ENCODE results near the gene MARCHF2.

MARCHF2 gene

GRCh38 chr19:8386990-8387389 lies 26.1 kb upstream of the MARCHF2 start:
- no peak overlapping the region for H3K4me3 ChIP-seq (ENCODE audit: low read depth, low read length)
- TF ChIP-seq, protein P1, sequence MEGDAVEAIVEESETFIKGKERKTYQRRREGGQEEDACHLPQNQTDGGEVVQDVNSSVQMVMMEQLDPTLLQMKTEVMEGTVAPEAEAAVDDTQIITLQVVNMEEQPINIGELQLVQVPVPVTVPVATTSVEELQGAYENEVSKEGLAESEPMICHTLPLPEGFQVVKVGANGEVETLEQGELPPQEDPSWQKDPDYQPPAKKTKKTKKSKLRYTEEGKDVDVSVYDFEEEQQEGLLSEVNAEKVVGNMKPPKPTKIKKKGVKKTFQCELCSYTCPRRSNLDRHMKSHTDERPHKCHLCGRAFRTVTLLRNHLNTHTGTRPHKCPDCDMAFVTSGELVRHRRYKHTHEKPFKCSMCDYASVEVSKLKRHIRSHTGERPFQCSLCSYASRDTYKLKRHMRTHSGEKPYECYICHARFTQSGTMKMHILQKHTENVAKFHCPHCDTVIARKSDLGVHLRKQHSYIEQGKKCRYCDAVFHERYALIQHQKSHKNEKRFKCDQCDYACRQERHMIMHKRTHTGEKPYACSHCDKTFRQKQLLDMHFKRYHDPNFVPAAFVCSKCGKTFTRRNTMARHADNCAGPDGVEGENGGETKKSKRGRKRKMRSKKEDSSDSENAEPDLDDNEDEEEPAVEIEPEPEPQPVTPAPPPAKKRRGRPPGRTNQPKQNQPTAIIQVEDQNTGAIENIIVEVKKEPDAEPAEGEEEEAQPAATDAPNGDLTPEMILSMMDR (IDR thresholded peaks at IDR 0.05; ENCODE audit: borderline replicate concordance, insufficient read depth, low read depth, low read length), result no peak

- TF ChIP-seq, protein P1 (IDR thresholded peaks at IDR 0.05; ENCODE audit: borderline replicate concordance, insufficient read depth, low read depth, low read length), result no peak
- H3K4me3 ChIP-seq (ENCODE audit: low read depth, low read length), result no peak overlapping the region
Observed at GRCh38 chr19:8387688-8388611, 25.2 kb upstream of the MARCHF2 start.

DNA sequence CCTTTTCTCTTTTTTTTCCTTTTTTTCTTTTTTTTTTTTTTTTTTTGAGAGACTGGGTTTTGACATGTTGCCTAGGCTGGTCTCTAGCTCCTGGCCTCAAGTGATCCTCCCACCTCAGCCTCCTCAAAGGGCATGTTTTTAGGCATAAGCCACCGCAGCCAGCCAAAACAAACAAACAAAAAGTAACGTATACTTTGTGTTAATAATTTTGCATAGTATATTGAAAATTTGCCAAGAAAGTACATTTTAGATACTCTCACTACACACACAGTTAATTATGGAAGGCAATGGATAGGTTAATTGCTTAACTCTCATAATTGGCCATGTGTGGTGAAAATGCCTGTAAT lies 24.5 kb upstream of the MARCHF2 start:
- TF ChIP-seq, protein P1 (IDR thresholded peaks at IDR 0.05; ENCODE audit: borderline replicate concordance, insufficient read depth, low read depth, low read length), result no peak
- no peak overlapping the region for H3K4me3 ChIP-seq (ENCODE audit: low read depth, low read length)

- TF ChIP-seq, protein P1 (IDR thresholded peaks at IDR 0.05; ENCODE audit: borderline replicate concordance, insufficient read depth, low read depth, low read length), result no peak
- H3K4me3 ChIP-seq (ENCODE audit: low read depth, low read length), result peak within 1 kb of the TSS; percentile 75
Observed at GRCh38 chr19:8389891-8390616, 23.1 kb upstream of the MARCHF2 start, which contains the start of gene RAB11B. TSS of gene RAB11B (plus strand) at chr19:8390360. CDS start at chr19:8390417, 57 bp downstream.

DNA sequence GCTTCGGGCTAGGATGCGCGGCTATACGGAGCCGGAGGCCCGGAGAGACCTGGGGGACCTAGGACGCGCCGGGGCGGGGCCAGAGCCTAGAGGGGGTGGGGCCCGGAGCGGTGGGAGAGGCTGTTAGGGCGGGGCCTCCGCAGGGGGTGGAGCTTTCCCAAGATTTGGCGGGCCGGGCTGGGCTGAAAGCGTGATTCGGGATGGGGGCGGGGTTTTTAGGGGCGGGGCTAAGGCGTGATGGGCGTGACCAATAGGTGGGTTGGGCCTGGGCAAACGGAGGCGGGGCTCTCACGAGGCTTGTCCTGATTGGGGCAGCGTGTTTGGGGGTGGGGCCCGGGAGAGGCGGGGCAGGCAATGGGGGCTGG lies 22.5 kb upstream of the MARCHF2 start:
- TF ChIP-seq, protein P1 (IDR thresholded peaks at IDR 0.05; ENCODE audit: borderline replicate concordance, insufficient read depth, low read depth, low read length), result no peak

GRCh38 chr19:8391198-8392016 lies 21.7 kb upstream of the MARCHF2 start:
- TF ChIP-seq, protein P1 (IDR thresholded peaks at IDR 0.05; ENCODE audit: borderline replicate concordance, insufficient read depth, low read depth, low read length), result no peak
- peak overlapping the region; percentile 23 for H3K4me3 ChIP-seq (ENCODE audit: low read depth, low read length)

More for the DNA sequence above, 22.5 kb upstream of the MARCHF2 start:
- H3K4me3 ChIP-seq (ENCODE audit: low read depth, low read length), result peak overlapping the region; percentile 75
